ENCODE data around the gene RANBP10. TPM values are rescaled to one million over a fixed set of nuclear protein-coding genes. Genes with fewer than 3 reads are reported as not detected.
A peak's percentile ranks its signal among the peaks of the same experiment; 100 is the strongest.

Gene RANBP10
- total and polyA plus RNA-seq, 2 of the 13 experiments (the other 11 are each of a cell fraction or from before 2014, with no cell fraction given), result 9.2 to 22.7 TPM

DNA sequence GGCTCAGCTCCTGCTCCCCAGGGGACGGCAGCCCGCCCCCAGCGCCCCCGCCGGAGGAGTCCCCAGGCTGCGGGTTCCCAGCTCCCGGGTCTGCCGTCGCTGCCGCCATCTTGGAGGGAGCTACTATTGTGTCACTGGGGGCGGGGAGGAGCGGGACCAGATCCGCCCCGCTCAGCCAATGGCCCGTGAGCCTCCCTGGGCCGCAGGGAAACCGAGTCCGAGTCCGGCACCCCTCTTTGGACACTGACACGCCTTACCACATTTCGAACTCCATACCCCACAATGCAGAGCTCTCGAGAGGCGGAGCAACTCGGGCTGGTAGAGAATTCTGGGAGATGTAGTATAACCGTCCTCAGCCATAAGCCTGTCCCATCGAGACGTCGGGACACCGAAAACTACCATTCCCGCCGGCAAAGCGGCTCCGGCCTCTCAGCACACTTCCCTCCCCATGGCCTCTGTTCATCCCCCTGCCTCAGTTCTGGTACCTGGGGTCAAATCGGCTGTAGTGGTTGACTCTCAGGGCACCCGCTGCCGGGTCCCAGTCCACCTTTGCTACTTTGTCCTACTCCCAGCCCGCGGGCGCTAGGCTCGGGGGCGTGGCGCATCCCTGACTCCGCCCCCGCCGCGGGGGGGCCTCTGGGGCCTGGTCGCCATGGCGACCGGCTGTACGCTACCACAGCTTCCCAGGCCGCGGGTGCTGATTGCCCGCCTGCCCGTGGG lies at the start of gene RANBP10, which contains the start of gene TSNAXIP1 (continued):
- TF ChIP-seq YEATS4 (CRISPR knock-in tag; IDR thresholded peaks at IDR 0.05; ENCODE audit: borderline replicate concordance) (peak; percentile 65; the same call in 1 of the 2 replicates), MXI1 (IDR thresholded peaks at IDR 0.05; ENCODE audit: borderline replicate concordance, low read depth, low read length) (peak; percentile 99), HHEX (CRISPR knock-in tag; IDR thresholded peaks at IDR 0.05) (no peak), ZNF446 (CRISPR knock-in tag; IDR thresholded peaks at IDR 0.05) (peak; percentile 37; the same call in 1 of the 2 replicates), NR1H2 (CRISPR knock-in tag; IDR thresholded peaks at IDR 0.05; ENCODE audit: borderline replicate concordance, low read depth) (no peak), ZBTB20 (CRISPR knock-in tag; IDR thresholded peaks at IDR 0.05; ENCODE audit: borderline replicate concordance, low read depth) (no peak), ZBTB44 (CRISPR knock-in tag; IDR thresholded peaks at IDR 0.05) (no peak), FOSL1 (CRISPR knock-in tag; IDR thresholded peaks at IDR 0.05; ENCODE audit: borderline replicate concordance) (no peak), ZNF552 (CRISPR knock-in tag; IDR thresholded peaks at IDR 0.05; ENCODE audit: borderline replicate concordance) (peak; percentile 79; the same call in 1 of the 2 replicates), SMAD9 (CRISPR knock-in tag; IDR thresholded peaks at IDR 0.05) (peak; percentile 84), ZNF644 (CRISPR knock-in tag; IDR thresholded peaks at IDR 0.05; ENCODE audit: low read depth) (no peak), SATB2 (CRISPR knock-in tag; IDR thresholded peaks at IDR 0.05) (no peak; the same call in 1 of the 2 replicates), ZFY (CRISPR knock-in tag; IDR thresholded peaks at IDR 0.05) (peak; percentile 83), ATF7 (IDR thresholded peaks at IDR 0.05) (no peak), ATF7 (CRISPR knock-in tag; IDR thresholded peaks at IDR 0.05) (no peak), CCAR2 (optimal IDR thresholded peaks at IDR 0.05; ENCODE audit: low read depth, low read length) (no peak), FOXM1 (CRISPR knock-in tag; IDR thresholded peaks at IDR 0.05) (no peak), GLI4 (CRISPR knock-in tag; IDR thresholded peaks at IDR 0.05; ENCODE audit: borderline replicate concordance) (peak; percentile 93; the same call in 1 of the 2 replicates), NFRKB (IDR thresholded peaks at IDR 0.05) (no peak), FOXJ3 (CRISPR knock-in tag; IDR thresholded peaks at IDR 0.05; ENCODE audit: borderline replicate concordance) (0 out of 2 replicates have a peak, but pooled peaks have one; percentile 18), DPF2 (CRISPR knock-in tag; IDR thresholded peaks at IDR 0.05; ENCODE audit: borderline replicate concordance, low read depth) (no peak), AGO1 (IDR thresholded peaks at IDR 0.05; ENCODE audit: low read depth, low read length, poor library complexity, severe bottlenecking) (no peak)
- TF ChIP-seq, protein P1, sequence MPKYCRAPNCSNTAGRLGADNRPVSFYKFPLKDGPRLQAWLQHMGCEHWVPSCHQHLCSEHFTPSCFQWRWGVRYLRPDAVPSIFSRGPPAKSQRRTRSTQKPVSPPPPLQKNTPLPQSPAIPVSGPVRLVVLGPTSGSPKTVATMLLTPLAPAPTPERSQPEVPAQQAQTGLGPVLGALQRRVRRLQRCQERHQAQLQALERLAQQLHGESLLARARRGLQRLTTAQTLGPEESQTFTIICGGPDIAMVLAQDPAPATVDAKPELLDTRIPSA (CRISPR knock-in tag; IDR thresholded peaks at IDR 0.05; ENCODE audit: borderline replicate concordance), result no peak
- TF ChIP-seq, protein P2, sequence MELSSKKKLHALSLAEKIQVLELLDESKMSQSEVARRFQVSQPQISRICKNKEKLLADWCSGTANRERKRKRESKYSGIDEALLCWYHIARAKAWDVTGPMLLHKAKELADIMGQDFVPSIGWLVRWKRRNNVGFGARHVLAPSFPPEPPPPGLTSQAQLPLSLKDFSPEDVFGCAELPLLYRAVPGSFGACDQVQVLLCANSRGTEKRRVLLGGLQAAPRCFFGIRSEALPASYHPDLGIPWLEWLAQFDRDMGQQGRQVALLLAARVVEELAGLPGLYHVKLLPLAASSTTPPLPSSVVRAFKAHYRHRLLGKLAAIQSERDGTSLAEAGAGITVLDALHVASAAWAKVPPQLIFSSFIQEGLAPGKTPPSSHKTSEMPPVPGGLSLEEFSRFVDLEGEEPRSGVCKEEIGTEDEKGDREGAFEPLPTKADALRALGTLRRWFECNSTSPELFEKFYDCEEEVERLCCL (CRISPR knock-in tag; IDR thresholded peaks at IDR 0.05; ENCODE audit: borderline replicate concordance), result no peak; the same call in 1 of the 2 replicates

Measured in HepG2 (cell line).